Measurements from ENCODE around the gene RPL28. TPM values are rescaled to one million over a fixed set of nuclear protein-coding genes. Genes with fewer than 3 reads are reported as not detected.

Gene RPL28
- total and polyA plus RNA-seq, 2 of the 4 experiments (the other 2 are of a cell fraction): 386 to 1,693 TPM

DNA sequence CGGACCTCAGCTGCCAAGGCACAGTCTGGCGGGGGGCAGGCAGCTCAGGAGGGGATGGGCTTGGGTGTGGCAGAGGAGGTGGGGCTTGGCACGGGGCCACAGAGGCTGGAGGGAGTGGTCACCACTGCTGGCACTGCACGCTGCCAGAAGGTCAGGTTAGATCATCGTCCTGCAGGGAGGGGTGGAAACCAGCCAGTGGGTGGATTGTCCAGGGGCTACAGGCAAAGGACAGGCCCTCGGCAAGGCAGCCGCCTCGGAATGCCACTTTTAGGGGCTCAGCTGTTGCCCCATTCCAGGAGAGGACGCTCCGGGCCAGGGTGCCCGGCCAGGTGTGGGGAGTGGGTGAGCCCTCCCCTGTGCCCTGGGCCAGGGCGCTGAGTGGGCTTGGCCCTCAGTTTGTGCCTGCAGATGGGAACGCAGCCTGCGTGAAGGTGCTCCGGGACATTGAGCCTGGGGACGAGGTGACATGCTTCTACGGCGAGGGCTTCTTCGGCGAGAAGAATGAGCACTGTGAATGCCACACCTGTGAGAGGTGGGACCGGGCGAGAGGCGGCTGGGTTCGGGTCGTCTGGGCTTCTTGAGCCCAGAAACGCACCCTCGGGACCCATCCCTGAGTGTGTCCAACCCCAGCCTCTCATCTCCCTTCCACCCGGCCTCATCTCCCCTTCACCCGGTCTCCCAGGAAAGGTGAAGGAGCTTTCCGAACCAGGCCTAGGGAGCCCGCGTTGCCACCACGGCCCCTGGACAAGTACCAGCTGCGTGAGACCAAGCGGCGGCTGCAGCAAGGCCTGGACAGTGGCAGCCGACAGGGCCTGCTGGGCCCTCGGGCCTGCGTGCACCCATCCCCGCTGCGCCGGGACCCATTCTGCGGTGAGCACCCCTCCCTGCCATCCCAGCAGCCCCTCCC lies 39.7 kb upstream of the RPL28 start (continued):
- no peak for TF ChIP-seq RCOR1 (IDR thresholded peaks at IDR 0.05; ENCODE audit: insufficient replicate concordance, low read length)
- TF ChIP-seq POLR2A (IDR thresholded peaks at IDR 0.05; ENCODE audit: low read depth, low read length): no peak

- H2AK5ac ChIP-seq (ENCODE audit: low read depth, low read length): no peak overlapping the region
- H3K9me3 ChIP-seq (ENCODE audit: control insufficient read depth, insufficient read depth, low read length): no peaks in the 10 kb centered on the region
- no peak overlapping the region for H3K18ac ChIP-seq (ENCODE audit: low read depth, low read length)
- no peak for ATAC-seq (ENCODE audit: low read depth)
- no peak overlapping the region for H2AFZ ChIP-seq (replicated peaks; ENCODE audit: low read length, poor library complexity)
- H3K56ac ChIP-seq (ENCODE audit: extremely low read depth, insufficient read depth, low read length): no peak overlapping the region
- dilution Hi-C loops (cut with HindIII; ENCODE audit: low sequenced_read_pairs, unreplicated experiment): no loop called here
- no peak overlapping the region for H2BK120ac ChIP-seq (ENCODE audit: low read depth, low read length)
- no peak overlapping the region for H3K4me2 ChIP-seq (ENCODE audit: low read depth, low read length)
- ChIA-PET POLR2A (ENCODE audit: unreplicated experiment) (no interaction called here), CTCF (interaction anchor here (0.5 kb wide), 1 partner anchor 8 kb away, joined by 5 read pairs; no protein-coding TSS in a partner anchor)
- no peak overlapping the region for H3K14ac ChIP-seq (replicated peaks; ENCODE audit: low read depth, low read length)
- no peak for TF ChIP-seq MAZ (IDR thresholded peaks at IDR 0.05; ENCODE audit: borderline replicate concordance, low read depth, low read length)
- no peak for TF ChIP-seq BHLHE40 (IDR thresholded peaks at IDR 0.05; ENCODE audit: low read depth, low read length)
- TF ChIP-seq NFE2L2 (IDR thresholded peaks at IDR 0.05; ENCODE audit: low read depth, low read length): no peak
- no peak for TF ChIP-seq FOS (IDR thresholded peaks at IDR 0.05; ENCODE audit: low read depth, low read length)
- TF ChIP-seq, protein P1, sequence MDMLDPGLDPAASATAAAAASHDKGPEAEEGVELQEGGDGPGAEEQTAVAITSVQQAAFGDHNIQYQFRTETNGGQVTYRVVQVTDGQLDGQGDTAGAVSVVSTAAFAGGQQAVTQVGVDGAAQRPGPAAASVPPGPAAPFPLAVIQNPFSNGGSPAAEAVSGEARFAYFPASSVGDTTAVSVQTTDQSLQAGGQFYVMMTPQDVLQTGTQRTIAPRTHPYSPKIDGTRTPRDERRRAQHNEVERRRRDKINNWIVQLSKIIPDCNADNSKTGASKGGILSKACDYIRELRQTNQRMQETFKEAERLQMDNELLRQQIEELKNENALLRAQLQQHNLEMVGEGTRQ (IDR thresholded peaks at IDR 0.05; ENCODE audit: low read depth, low read length): no peak
- TF ChIP-seq MAFK (IDR thresholded peaks at IDR 0.05; ENCODE audit: low read depth, low read length): no peak
- TF ChIP-seq RCOR1 (IDR thresholded peaks at IDR 0.05; ENCODE audit: insufficient replicate concordance, low read length): no peak
- TF ChIP-seq MXI1 (IDR thresholded peaks at IDR 0.05; ENCODE audit: borderline replicate concordance, low read depth, low read length): no peak
- TF ChIP-seq, protein P2, sequence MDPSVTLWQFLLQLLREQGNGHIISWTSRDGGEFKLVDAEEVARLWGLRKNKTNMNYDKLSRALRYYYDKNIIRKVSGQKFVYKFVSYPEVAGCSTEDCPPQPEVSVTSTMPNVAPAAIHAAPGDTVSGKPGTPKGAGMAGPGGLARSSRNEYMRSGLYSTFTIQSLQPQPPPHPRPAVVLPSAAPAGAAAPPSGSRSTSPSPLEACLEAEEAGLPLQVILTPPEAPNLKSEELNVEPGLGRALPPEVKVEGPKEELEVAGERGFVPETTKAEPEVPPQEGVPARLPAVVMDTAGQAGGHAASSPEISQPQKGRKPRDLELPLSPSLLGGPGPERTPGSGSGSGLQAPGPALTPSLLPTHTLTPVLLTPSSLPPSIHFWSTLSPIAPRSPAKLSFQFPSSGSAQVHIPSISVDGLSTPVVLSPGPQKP (IDR thresholded peaks at IDR 0.05; ENCODE audit: borderline replicate concordance, low read depth, low read length): no peak
- TF ChIP-seq CHD1 (IDR thresholded peaks at IDR 0.05; ENCODE audit: low read depth, low read length): no peak
- TF ChIP-seq CEBPB (IDR thresholded peaks at IDR 0.05; ENCODE audit: low read depth, low read length): no peak
- H3K9me1 ChIP-seq (ENCODE audit: insufficient read depth, low read length): no peaks in the 10 kb centered on the region
- peaks cover 3% of the 10 kb centered on the region; the same call in 1 of the 2 replicates for H3K4me1 ChIP-seq (ENCODE audit: control insufficient read depth, insufficient read depth, low read length)
- peaks cover 18% of the 10 kb centered on the region; the same call in 1 of the 2 replicates for H3K36me3 ChIP-seq (ENCODE audit: control insufficient read depth, insufficient read depth, low read length)
- H3K4ac ChIP-seq (ENCODE audit: low read depth, low read length): no peak overlapping the region
- no TSS peak for BruUV-seq (replicated peaks)
- intact Hi-C loops (cut with micrococcal nuclease): no loop called here
- H3K27ac ChIP-seq (ENCODE audit: insufficient read depth, low read length): no peak overlapping the region
- H2BK15ac ChIP-seq (ENCODE audit: low read depth, low read length): no peak overlapping the region
- 80% methylated on average over 25 of the region's 41 CpGs; no CpG with 5 or more reads in 1 of the 2 experiments for WGBS, 2 experiments (ENCODE audit: extremely low coverage in 2 of 2, insufficient read length in 1 of 2)
- no peak overlapping the region for H2BK5ac ChIP-seq (ENCODE audit: low read depth, low read length, poor library complexity, severe bottlenecking)
- no peak overlapping the region for H2AK9ac ChIP-seq (replicated peaks; ENCODE audit: low read depth, low read length, poor library complexity)
- no peak overlapping the region for H4K91ac ChIP-seq (ENCODE audit: insufficient read depth, low read depth, low read length)
- H4K5ac ChIP-seq (ENCODE audit: low read depth, low read length): no peak overlapping the region
- H3K4me3 ChIP-seq (ENCODE audit: insufficient read depth, low read depth, low read length): no peak overlapping the region
- peaks cover 4% of the 10 kb centered on the region for H3K27me3 ChIP-seq (ENCODE audit: control insufficient read depth, insufficient read depth, low read length)
- DNase-seq: no peak
- H2BK20ac ChIP-seq (ENCODE audit: low read depth, low read length): no peak overlapping the region
- H3K79me1 ChIP-seq (ENCODE audit: low read depth in 1 of 2, low read length in 2 of 2): peaks cover 0 to under 1% of the 10 kb centered on the region in 2 experiments; a peak in 2 of 4 replicates
- no peaks in the 10 kb centered on the region; the same call in 1 of the 2 replicates for H4K20me1 ChIP-seq (ENCODE audit: insufficient read depth, low read length)
- in situ Hi-C loops (cut with MboI; ENCODE audit: low sequenced_read_pairs): no loop called here
- no peak overlapping the region for H3K9ac ChIP-seq (ENCODE audit: low read depth, low read length)
- H4K8ac ChIP-seq (ENCODE audit: low read depth in 2 of 2, low read length in 2 of 2): no peak overlapping the region
- no peak overlapping the region for H3K23ac ChIP-seq (ENCODE audit: low read depth, low read length)
Measured at GRCh38 chr19:55346725-55347441, 38.8 kb upstream of the RPL28 start.

Measured in IMR-90 (cell line).